NCI-H1436 (cell line): Measurements from ENCODE around the gene CEP97.
"Not testable (repeated sequence)": the region's sequence is repeated elsewhere in the genome, so short reads cannot be mapped to it uniquely, and the experiment has no call there.

Source experiments
- DNase-seq: peaks from one replicate; lab custom pipeline; 2025; lab: John Stamatoyannopoulos, UW

The CEP97 gene

DNA sequence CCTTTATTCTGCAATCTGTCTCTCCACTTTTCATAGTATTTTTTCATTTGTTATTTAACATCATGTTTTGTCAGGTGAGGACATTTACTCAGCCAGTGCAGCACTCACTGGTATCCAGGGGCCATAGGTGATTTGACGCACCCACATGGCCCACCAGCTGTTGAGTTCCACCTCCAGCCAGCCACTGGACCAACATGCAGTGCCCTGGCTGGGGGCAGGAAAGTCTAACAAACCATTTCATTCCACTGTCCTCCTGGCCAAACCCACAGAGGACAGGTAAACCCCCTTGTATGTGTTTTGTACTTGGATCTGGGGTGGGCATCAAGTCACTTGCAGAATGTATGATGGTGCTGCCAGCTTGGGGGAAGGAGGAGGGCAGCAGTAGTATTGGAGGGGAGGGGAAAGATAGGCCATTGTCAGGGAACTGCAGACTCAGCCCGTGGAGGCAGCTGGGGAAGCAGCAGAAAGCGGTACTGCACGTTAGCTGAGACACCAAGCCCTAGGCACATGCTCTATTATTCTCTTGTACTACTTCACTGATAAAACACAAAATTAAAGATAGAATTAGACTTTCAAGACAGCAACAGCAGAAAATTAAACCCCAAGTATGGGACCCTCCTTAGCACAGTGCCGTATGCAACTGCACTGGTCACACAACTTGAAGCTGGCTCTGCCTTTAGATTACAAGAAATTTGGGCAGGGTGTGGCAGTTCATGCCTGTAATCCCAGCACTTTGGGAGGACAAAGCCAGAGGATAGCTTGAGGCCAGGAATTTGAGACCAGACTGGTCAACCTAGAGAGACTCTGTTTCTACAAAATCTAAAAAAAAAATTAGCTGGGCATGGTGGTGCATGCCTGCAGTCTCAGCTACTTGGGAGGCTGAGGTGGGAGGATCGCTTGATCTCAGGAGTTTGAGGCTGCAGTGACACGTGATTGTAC lies 22.4 kb upstream of the CEP97 start:
- no peak for DNase-seq

DNA sequence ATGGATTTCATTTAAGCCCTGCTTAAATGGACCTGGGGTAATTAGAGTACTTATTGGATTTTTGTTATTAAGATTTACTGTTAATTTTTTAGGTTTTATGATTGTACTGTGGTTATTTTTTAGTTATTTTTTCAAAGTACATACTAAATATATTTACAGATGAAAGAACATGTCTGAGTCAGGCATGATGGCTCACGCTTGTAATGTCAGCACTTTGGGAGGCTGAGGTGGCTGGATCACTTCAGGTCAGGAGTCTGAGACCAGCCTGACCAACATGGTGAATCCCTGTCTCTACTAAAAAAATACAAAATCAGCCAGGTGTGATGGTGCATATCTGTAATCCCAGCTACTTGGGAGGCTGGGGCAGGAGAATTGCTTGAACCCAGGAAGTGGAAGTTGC lies 21.7 kb upstream of the CEP97 start:
- DNase-seq = no peak

DNA sequence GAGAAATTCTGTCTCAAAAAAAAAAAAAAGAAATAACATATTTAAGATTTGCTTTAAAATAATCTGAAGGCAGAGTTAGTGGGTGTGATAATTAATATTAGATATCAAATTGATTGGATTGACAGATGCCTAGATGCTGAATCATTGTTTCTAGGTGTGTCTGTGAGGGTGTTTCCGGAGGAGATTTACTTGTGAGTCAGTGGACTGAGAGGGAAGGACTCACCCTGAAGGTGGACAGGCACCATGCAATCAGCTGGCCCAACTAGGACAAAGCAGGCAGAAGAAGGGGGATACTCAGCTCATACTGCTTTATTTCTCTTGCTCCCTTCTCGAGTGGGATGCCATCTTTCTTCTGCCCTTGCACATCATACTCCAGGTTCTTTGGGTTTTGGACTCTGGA lies 21.2 kb upstream of the CEP97 start:
- no peak for DNase-seq

- DNase-seq = not testable (repeated sequence)
These were observed 19.8 kb upstream of the CEP97 start for GRCh38 chr3:101704639-101705038.

GRCh38 chr3:101709126-101709525 lies 15.3 kb upstream of the CEP97 start:
- no peak for DNase-seq

DNA sequence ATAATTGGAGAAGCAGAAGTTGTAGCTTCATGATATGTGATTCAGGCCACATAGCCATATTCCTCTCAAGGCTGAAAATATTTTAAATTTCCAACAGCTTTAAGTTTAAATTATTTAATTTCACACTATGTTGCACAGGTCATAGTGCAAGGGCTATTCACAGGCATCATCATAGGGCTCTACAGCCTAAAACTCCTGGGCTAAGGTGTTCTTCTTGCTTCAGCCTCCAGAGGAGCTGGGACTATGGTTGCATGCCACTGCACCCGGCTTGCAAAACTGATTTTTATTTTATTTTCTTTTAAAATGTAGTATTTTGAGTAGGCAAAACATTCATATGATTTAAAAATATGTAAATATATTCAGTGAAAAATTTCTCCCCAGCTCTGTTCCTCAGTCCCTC lies 6.0 kb upstream of the CEP97 start:
- DNase-seq = no peak

DNA sequence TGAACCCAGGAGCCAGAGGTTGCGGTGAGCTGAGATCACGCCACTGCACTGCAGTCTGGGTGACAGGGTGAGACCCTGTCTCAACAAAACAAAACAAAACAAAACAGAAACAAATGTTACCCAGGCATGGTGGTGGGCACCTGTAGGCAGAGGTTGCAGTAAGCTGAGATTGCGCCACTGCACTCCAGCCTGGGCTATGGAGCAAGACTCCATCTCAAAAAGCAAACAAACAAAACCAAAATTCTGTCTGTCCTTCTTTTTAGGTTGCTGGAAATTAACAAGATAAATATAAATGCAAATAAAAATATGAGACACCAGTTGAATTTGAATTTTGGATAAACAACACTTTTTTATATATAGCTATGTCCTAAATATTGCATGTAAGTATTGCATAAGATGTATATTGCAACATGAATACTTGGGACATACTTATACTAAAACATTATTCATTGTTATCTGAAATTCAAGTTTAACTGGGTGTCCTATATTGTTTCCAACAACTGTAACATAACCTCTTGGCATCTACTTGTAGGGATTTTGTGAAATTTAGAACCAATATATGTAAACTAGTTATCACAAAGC lies 4.7 kb upstream of the CEP97 start:
- DNase-seq = no peak

DNA sequence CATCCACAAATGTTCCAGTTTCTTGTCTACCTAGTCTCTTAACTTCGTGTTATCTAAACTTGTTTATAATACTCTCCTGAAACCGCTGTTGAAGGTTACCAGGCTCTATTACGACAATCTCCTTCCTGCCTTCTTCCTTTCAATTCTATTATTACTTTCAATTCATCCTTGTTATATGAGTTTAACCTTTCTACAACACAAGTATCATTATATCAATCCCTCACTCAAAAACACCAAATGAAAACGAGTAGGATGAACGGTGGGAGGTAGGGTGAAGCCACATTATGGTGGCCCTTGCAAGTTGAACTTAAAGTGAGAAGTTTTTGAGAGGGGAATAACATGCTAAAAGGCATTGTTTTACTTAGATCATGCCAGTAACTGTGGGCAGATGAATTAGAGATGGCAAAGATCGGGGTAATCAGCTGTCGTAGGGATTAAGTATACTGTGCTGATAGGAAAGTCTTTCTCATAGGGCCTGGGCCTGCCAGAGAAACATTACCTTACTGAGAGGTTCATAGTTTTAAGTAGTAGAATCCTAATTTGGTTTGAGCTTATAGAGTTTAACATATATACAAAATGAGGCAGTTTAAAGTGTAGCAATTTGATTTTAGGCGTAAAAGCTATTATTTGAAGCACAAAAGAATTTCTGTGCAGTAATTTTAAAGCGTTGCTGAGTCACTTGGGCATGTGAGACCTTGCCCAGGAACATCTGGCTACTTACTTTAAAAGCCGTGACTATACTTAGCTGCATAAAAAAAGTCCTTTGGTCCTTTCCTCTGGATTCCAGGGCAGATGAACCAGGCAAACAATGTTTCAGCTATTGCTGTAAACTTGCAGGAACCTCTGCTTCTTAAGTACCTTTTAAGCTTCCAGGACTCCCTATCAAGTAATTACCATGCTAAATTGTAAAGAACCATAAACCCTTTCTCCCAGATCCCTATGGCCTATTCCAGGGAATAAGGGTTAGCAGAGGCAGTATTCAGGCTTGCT lies 3.3 kb upstream of the CEP97 start:
- no peak for DNase-seq

GRCh38 chr3:101722394-101723173 lies 1.8 kb upstream of the CEP97 start:
- no peak for DNase-seq

DNA sequence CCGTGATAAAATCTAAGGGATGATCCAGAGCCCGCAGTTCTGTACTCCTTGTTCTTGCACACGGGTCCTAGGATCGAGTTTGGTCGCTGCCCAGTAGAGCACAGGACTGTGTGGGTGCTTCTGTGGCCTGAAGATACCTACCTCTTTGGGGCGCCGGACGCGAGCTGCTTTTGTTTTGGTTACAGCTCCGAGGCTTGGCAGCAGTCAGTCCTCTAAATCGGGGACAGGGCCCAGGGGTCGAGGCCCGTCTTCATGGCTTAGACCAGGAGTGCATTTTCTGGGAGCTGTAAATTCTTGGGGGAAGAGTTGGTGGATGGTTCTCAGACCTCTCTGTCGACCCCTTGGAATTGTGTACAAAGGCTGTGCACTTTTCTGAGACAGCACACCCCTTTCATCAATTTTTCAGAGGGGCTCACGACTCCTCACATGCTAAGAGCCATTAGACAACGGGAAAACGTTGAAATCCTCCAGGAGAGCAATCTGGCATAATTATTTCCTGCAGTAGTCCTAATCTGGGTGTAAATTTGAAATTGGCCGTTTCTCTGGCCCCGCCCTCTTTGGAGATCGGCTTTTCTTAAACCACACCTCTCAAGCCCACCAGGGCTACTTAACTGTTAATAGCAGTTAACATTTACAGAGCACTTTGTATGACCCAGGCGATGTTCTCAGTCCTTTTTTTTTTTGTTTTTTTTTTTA lies 928 bp downstream of the CEP97 start:
- DNase-seq = peak; percentile 49

GRCh38 chr3:101725890-101726275 lies 1.5 kb downstream of the CEP97 start:
- no peak for DNase-seq

DNA sequence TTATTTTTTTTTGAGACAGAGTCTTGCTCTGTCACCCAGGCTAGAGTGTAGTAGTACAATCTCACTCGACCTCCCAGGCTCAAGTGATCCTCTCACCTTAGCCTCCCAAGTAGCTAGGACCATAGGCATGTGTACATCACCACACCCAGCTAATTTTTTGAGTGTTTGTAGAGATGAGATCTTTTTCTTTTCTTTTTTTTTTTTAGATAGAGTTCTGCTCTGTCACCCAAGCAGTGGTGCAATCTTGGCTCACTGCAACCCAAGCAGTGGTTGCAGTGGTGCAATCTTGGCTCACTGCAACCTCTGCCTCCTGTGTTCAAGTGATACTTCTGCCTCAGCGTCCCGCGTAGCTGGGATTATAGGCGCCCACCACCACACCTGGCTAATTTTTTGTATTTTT lies 5.2 kb downstream of the CEP97 start:
- DNase-seq = no peak

DNA sequence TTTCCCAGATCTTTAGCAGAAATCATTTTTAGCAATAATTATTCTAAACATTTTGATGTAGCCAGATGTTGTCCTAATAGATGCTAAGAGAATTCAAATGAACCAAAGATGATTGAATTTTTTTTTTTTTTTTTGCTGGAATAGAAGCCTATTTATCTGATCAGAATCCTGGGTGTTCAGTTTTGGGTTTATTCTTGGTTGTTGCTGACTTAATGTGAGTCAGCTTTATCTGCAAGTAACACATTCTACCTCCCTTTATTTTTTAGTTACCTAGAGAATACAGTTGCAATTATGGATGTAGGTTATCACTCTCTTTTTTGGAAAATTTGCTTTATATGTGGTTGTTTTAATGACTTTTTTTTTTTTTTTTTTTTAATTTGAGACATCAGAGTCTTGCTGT lies 6.4 kb downstream of the CEP97 start:
- DNase-seq = no peak

DNA sequence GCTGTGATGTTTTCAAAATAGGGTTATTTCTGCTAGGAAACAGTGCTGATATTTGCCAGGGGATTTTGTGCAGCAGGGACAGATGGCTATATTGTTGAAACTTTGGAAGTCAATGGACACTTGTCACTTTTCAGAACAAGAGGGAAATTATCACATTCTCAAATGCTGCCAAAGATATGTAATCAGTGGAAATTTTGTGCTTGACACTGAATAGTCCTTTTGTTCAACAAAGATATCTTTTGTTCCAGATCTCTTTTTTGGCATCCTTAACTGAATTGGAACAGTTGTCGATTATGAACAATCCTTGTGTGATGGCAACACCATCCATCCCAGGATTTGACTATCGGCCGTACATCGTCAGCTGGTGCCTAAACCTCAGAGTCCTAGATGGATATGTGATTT lies 7.8 kb downstream of the CEP97 start:
- no peak for DNase-seq

DNA sequence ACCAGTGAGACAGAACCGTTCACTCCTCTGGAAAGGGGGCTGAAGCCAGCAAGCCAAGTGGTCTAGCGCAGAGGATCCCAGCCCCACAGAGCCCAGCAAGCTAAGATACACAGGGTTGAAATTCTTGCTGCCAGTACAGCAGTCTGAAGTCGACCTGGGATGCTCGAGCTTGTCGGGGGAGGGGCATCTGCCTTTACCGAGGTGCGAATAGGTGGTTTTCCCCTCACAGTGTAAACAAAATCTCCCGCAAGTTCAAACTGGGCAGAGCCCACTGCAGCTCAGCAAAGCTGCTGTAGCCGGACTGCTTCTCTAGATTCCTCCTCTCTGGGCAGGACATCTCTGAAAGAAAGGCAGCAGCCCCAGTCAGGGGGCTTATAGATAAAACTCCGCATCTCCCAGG lies 11.4 kb downstream of the CEP97 start:
- no peak for DNase-seq

- DNase-seq = not testable (repeated sequence)
These were observed 17.5 kb downstream of the CEP97 start for GRCh38 chr3:101741914-101742313.

DNA sequence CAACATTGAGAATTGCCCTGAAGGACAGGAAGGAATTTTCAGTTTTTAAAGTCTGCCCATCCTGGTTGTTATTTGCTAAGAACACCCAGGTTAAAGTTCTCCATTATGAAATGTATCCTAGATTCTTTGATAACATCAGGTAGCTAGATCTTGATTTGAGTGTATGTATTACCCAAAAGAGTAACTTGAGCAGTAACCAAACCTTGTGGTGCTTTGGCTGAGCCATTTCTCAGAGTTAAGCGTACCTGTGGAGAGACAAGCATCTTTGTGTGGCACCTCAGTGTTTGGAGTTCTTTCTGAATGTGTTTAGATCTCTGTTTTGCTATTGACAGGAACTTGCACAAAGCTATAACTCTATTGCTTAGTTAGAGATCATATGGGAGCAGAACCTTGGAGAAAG lies 20.4 kb downstream of the CEP97 start:
- DNase-seq = no peak

DNA sequence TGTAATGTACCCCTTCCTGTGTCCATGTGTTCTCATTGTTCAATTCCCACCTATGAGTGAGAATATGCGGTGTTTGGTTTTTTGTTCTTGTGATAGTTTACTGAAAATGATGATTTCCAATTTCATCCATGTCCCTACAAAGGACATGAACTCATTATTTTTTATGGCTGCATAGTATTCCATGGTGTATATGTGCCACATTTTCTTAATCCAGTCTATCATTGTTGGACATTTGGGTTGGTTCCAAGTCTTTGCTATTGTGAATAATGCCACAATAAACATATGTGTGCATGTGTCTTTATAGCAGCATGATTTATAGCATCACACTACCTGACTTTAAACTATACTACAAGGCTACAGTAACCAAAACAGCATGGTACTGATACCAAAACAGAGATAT lies 21.5 kb downstream of the CEP97 start:
- DNase-seq = not testable (repeated sequence)

DNA sequence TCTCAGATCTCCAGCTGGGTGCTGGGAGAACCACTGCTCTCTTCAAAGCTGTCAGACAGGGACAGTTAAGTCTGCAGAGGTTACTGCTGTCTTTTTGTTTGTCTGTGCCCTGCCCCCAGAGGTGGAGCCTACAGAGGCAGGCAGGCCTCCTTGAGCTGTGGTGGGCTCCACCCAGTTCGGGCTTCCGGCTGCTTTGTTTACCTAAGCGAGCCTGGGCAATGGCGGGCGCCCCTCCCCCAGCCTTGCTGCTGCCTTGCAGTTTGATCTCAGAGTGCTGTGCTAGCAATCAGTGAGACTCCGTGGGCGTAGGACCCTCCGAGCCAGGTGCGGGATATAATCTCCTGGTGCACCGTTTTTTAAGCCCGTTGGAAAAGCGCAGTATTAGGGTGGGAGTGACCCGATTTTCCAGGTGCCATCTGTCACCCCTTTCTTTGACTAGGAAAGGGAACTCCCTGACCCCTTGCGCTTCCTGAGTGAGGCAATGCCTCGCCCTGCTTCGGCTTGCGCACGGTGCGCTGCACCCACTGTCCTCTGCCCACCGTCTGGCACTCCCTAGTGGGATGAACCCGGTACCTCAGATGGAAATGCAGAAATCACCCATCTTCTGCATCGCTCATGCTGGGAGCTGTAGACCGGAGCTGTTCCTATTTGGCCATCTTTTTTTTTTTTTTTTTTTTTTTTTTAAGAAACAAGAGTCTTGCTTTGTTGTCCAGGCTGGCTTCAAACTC lies 29.1 kb downstream of the CEP97 start:
- not testable (repeated sequence) for DNase-seq

- no peak for DNase-seq
These were observed 33.8 kb downstream of the CEP97 start for GRCh38 chr3:101758224-101758623.
